Astrocyte of the cerebellum (primary cell): Measurements from ENCODE around the gene HAS3.
A peak's percentile ranks its signal among the peaks of the same experiment; 100 is the strongest.

Experiments
- DNase-seq: peaks from one replicate; pipeline ENCODE4 v3.0.0-alpha.2; 2011; ENCODE audit warnings: low read depth
- H3K4me3 ChIP-seq: 2 replicates; pipeline ENCODE4 v1.5.1; 2011; ENCODE audit warnings: mild to moderate bottlenecking, low read depth, low read length, moderate library complexity
- in situ Hi-C: cut with HindIII; loops from 2 replicates; pipeline ENCODE4 v1.10.0; 2017; ENCODE audit warnings: low sequenced_read_pairs
- TF ChIP-seq, protein P1 (sequence below): IDR thresholded peaks from 2 replicates; pipeline ENCODE4 v1.5.1; 2012; ENCODE audit warnings: low read length, low read depth, moderate library complexity, mild to moderate bottlenecking; ENCODE audit errors: missing control alignments

Gene HAS3

DNA sequence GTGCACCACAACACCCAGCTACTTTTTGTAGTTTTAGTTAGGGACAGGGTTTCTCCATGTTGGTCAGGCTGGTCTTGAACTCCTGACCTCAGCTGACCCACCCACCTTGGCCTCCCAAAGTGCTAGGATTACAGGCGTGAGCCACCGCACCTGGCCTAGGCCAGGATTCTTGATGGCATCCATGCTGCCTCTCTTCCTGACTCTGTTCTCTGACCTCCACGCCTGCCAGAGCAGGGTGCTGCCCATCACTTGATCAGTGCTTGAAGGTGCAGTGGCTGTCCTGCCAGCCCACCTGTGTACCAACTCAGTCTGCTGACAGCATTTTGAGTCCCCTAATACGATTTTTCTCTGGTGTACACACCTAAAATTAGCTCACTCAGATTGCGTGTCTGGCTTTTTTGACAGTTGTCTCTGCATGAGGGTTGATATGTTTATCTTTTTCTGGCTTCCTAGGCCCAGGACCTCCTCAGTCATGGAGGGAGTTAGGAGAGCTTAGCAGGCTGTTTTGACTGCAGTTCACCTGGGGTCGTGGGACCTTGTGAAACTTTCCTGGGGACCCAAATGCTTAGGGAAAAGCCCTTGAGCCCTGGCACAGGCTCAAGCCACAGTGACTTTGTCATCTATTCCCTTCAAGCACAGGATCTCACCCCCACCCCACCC, 5.9 kb downstream of the HAS3 start:
- in situ Hi-C loops, result no loop called here
- TF ChIP-seq, protein P1, sequence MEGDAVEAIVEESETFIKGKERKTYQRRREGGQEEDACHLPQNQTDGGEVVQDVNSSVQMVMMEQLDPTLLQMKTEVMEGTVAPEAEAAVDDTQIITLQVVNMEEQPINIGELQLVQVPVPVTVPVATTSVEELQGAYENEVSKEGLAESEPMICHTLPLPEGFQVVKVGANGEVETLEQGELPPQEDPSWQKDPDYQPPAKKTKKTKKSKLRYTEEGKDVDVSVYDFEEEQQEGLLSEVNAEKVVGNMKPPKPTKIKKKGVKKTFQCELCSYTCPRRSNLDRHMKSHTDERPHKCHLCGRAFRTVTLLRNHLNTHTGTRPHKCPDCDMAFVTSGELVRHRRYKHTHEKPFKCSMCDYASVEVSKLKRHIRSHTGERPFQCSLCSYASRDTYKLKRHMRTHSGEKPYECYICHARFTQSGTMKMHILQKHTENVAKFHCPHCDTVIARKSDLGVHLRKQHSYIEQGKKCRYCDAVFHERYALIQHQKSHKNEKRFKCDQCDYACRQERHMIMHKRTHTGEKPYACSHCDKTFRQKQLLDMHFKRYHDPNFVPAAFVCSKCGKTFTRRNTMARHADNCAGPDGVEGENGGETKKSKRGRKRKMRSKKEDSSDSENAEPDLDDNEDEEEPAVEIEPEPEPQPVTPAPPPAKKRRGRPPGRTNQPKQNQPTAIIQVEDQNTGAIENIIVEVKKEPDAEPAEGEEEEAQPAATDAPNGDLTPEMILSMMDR, result no peak
- H3K4me3 ChIP-seq, result no peak overlapping the region
- no peak for DNase-seq

DNA sequence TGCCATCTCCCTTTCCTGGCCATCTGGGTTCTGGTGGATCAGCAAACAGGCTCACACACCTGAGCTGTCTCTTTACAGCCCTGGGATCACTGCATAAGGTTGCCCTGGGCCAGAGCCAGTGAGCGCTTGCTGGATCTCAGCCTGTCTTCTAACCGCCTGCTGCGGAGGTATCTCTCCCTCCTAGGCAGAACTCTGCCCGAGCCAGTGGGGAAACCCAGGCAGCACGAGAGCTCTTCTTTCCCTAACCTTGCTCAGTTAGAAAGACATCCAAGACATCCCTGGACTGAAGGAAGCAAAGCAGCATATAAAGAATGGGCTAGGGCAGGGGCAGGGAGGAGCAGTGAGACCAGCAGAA, 6.4 kb downstream of the HAS3 start:
- in situ Hi-C loops, result no loop called here
- H3K4me3 ChIP-seq, result no peak overlapping the region
- no peak for DNase-seq
- TF ChIP-seq, protein P1, result no peak

DNA sequence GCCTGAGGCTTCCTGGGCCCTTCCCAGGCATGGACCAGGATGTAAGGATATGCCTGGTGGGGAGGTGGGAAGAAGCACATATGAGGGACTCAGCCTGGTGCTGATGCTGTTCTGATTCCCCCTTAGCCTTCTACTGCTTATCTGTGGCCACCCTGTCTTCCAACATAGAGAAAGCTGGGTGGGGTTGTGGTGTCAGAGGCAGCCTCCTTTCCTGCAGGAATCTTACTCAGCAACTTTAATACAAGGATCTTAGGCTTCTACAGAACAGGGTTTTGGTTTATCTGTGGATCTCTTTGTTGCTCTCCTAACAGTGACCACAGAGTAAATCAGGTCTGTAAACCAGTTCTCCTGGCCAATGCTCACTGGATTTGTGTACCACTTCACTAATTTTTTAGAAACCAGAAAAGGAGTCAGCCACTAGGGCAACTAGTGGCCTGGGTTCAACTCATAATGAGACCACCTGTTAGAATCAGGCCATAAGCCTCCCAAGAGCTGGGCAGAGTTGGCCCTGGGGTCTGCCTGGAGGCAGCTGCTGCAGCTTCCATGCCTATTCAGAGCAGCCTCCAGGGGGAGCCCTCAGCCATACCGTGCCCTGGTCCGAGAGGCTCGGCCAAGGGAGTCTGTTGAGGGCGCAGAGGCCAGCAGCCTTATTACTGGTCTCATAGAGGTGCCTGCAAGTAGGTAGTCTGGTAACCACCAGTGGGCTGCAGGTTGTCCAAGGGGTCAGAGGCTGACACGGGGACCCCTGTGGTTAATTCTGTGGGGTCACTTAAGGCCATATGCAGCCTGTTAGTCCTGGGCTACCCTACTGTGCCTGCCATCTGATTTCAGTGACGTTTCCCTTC, 7.1 kb downstream of the HAS3 start:
- in situ Hi-C loops, result no loop called here
- TF ChIP-seq, protein P1, result peak; percentile 79
- no peak overlapping the region for H3K4me3 ChIP-seq
- DNase-seq, result no peak

DNA sequence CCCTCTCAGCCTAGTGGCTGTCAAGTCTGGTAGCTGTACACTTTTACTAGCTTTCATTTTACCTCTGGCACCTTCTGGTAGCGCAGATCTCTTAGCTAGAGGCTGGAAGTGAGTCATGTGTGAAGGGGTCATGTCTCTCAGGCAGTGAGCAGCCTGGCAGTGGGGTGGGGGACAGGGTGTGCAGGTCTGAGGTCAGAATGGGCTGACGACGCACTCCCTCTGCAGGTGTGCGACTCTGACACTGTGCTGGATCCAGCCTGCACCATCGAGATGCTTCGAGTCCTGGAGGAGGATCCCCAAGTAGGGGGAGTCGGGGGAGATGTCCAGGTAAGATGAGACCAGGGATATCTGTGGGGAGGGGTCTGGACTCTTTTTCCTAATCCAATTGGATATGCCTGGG, 7.8 kb downstream of the HAS3 start:
- no peak for DNase-seq
- TF ChIP-seq, protein P1, result no peak
- no peak overlapping the region for H3K4me3 ChIP-seq
- in situ Hi-C loops, result no loop called here

DNA sequence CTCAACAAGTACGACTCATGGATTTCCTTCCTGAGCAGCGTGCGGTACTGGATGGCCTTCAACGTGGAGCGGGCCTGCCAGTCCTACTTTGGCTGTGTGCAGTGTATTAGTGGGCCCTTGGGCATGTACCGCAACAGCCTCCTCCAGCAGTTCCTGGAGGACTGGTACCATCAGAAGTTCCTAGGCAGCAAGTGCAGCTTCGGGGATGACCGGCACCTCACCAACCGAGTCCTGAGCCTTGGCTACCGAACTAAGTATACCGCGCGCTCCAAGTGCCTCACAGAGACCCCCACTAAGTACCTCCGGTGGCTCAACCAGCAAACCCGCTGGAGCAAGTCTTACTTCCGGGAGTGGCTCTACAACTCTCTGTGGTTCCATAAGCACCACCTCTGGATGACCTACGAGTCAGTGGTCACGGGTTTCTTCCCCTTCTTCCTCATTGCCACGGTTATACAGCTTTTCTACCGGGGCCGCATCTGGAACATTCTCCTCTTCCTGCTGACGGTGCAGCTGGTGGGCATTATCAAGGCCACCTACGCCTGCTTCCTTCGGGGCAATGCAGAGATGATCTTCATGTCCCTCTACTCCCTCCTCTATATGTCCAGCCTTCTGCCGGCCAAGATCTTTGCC, 9.0 kb downstream of the HAS3 start:
- no peak for DNase-seq
- in situ Hi-C loops, result no loop called here
- TF ChIP-seq, protein P1, result no peak
- no peak overlapping the region for H3K4me3 ChIP-seq

DNA sequence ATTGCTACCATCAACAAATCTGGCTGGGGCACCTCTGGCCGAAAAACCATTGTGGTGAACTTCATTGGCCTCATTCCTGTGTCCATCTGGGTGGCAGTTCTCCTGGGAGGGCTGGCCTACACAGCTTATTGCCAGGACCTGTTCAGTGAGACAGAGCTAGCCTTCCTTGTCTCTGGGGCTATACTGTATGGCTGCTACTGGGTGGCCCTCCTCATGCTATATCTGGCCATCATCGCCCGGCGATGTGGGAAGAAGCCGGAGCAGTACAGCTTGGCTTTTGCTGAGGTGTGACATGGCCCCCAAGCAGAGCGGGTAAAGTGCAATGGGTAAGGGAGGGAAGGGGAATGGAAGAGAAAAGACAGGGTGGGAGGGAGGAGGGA, 9.5 kb downstream of the HAS3 start:
- TF ChIP-seq, protein P1, result no peak
- no peak overlapping the region for H3K4me3 ChIP-seq
- DNase-seq, result no peak
- in situ Hi-C loops, result loop anchor here (5.0 kb wide), 1 partner anchor 213 kb away; no protein-coding TSS in a partner anchor
